K562 (cell line): ENCODE data around the gene HMBS. TPM values are rescaled to one million over a fixed set of nuclear protein-coding genes. Genes with fewer than 3 reads are reported as not detected.
A peak's percentile ranks its signal among the peaks of the same experiment; 100 is the strongest.

Source experiments
- DEAF1 ChIP-seq: fragments of 450-650 bp; formaldehyde crosslinking; IDR thresholded peaks from 2 replicates; pipeline ENCODE4 v1.4.0; 2020; ENCODE audit warnings: mild to moderate bottlenecking, moderate library complexity
- DMBX1 ChIP-seq: fragments of 250-450 bp; sonication (Bioruptor Pico); IDR thresholded peaks from 2 replicates; pipeline ENCODE4 v1.8.0; 2022; ENCODE audit warnings: inconsistent platforms, mild to moderate bottlenecking, moderate library complexity, borderline replicate concordance
- MEF2D ChIP-seq: conservative IDR thresholded peaks from 2 replicates; pipeline ENCODE4 v1.6.1; 2016; ENCODE audit warnings: low read depth, missing genetic modification characterization, missing compliant biosample characterization
- PURB ChIP-seq: sonication (generic); formaldehyde crosslinking; IDR thresholded peaks from 2 replicates; pipeline ENCODE4 v1.9.0; 2021; ENCODE audit warnings: low read depth, mild to moderate bottlenecking, missing genetic modification reagents
- STAT5A ChIP-seq: IDR thresholded peaks from 2 replicates; pipeline ENCODE4 v1.6.1; 2012; ENCODE audit warnings: low read length, inconsistent platforms, borderline replicate concordance
- TCF3 ChIP-seq: sonication (generic); formaldehyde crosslinking; IDR thresholded peaks from 2 replicates; pipeline ENCODE4 v1.4.0; 2020; ENCODE audit warnings: mild to moderate bottlenecking, missing genetic modification reagents
- U2AF2 ChIP-seq: fragments of 200-400 bp; formaldehyde crosslinking; optimal IDR thresholded peaks from 2 replicates; pipeline ENCODE3; 2017; ENCODE audit warnings: low read depth, mild to moderate bottlenecking, low read length
- ZFPM2 ChIP-seq: fragments of 250-450 bp; sonication (Bioruptor Pico); IDR thresholded peaks from 2 replicates; pipeline ENCODE4 v1.5.1; 2022; ENCODE audit warnings: mild to moderate bottlenecking
- ZNF134 ChIP-seq: fragments of 250-450 bp; sonication (Bioruptor Pico); conservative IDR thresholded peaks from 2 replicates; pipeline ENCODE4 v1.4.0; 2020
- ZNF551 ChIP-seq: fragments of 250-450 bp; sonication (Bioruptor Pico); IDR thresholded peaks from 2 replicates; pipeline ENCODE4 v1.5.0; 2021; ENCODE audit warnings: mild to moderate bottlenecking, moderate library complexity
- polyA plus RNA-seq, 8 experiments: library from polyadenylated mRNA; depleted of rRNA in 4 of 8; stranded (reverse) in 5 of 8; unstranded in 3 of 8; fragments of >200 nt; fragmentation: Nextera tagmentation in 2 of 8; fragmentation: Illumina TruSeq in 1 of 8; extraction: Ambion mirVana in 2 of 8; extraction: Trizol in 1 of 8; gene quantifications; 2 replicates each; pipeline versions ENCODE4 v1.2.1 to v1.2.3, GENCODE V29; 2011 to 2014; ENCODE audit warnings: inconsistent platforms in 1 of 8, missing spikeins in 1 of 8
- total RNA-seq, 7 experiments: library from RNA; depleted of rRNA in 6 of 7; stranded (reverse); fragments of >200 nt in 6 of 7; fragmentation: Illumina TruSeq in 2 of 7; extraction: Trizol in 2 of 7; gene quantifications; 2 replicates each; pipeline versions ENCODE4 v1.2.1 to v1.2.3, GENCODE V29; 2011 to 2021; ENCODE audit warnings: low replicate concordance in 1 of 7
- TF ChIP-seq, protein P1 (sequence below), 2 experiments: fragments of 450-650 bp in 1 of 2; sonication (generic) in 1 of 2; formaldehyde crosslinking in 1 of 2; IDR thresholded peaks; 2 replicates each; pipeline versions ENCODE4 v1.7.1 to v1.9.0; 2016 to 2022; ENCODE audit warnings: inconsistent platforms in 1 of 2, mild to moderate bottlenecking in 1 of 2, missing genetic modification reagents in 1 of 2
- TF ChIP-seq, protein P2 (sequence below): fragments of 450-650 bp; IDR thresholded peaks from 2 replicates; pipeline ENCODE4 v1.6.1; 2017; ENCODE audit warnings: mild to moderate bottlenecking, moderate library complexity
- TF ChIP-seq, protein P3 (sequence below): fragments of 450-650 bp; formaldehyde crosslinking; IDR thresholded peaks from 2 replicates; pipeline ENCODE4 v1.4.0; 2022; ENCODE audit warnings: missing genetic modification characterization

The HMBS gene
- total and polyA plus RNA-seq, 9 of the 15 experiments (the other 6 are each of a cell fraction or from before 2014, with no cell fraction given) = 56.9 to 385 (median 286) TPM

DNA sequence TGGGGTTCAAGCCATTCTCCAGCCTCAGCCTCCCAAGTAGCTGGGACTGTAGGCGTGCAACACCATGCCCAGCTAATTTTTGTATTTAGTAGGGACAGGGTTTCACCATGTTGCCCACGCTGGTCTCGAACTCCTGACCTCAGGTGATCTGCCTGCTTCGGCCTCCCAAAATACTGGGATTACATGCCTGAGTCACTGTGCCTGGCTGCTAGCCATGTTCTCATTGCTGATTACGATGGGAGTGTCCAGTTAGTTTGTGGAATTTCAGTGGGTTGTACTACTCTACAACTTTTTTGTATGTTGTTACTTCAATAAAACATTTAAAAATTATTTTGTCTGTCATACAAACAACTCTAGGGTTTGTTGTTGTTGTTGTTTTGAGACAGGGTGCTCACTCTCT lies 21.9 kb upstream of the HMBS start (continued):
- TF ChIP-seq, protein P1, sequence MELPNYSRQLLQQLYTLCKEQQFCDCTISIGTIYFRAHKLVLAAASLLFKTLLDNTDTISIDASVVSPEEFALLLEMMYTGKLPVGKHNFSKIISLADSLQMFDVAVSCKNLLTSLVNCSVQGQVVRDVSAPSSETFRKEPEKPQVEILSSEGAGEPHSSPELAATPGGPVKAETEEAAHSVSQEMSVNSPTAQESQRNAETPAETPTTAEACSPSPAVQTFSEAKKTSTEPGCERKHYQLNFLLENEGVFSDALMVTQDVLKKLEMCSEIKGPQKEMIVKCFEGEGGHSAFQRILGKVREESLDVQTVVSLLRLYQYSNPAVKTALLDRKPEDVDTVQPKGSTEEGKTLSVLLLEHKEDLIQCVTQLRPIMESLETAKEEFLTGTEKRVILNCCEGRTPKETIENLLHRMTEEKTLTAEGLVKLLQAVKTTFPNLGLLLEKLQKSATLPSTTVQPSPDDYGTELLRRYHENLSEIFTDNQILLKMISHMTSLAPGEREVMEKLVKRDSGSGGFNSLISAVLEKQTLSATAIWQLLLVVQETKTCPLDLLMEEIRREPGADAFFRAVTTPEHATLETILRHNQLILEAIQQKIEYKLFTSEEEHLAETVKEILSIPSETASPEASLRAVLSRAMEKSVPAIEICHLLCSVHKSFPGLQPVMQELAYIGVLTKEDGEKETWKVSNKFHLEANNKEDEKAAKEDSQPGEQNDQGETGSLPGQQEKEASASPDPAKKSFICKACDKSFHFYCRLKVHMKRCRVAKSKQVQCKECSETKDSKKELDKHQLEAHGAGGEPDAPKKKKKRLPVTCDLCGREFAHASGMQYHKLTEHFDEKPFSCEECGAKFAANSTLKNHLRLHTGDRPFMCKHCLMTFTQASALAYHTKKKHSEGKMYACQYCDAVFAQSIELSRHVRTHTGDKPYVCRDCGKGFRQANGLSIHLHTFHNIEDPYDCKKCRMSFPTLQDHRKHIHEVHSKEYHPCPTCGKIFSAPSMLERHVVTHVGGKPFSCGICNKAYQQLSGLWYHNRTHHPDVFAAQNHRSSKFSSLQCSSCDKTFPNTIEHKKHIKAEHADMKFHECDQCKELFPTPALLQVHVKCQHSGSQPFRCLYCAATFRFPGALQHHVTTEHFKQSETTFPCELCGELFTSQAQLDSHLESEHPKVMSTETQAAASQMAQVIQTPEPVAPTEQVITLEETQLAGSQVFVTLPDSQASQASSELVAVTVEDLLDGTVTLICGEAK (IDR thresholded peaks at IDR 0.05) = no peak
- TF ChIP-seq, protein P1 (CRISPR knock-in tag; IDR thresholded peaks at IDR 0.05) = no peak
- TF ChIP-seq MEF2D (tag) (no peak), ZNF551 (CRISPR knock-in tag) (no peak), DMBX1 (no peak), DEAF1 (CRISPR knock-in tag) (no peak), STAT5A (no peak), PURB (CRISPR knock-in tag) (no peak), ZFPM2 (CRISPR knock-in tag) (no peak), U2AF2 (no peak), ZNF134 (CRISPR knock-in tag) (no peak), TCF3 (CRISPR knock-in tag) (0 out of 2 replicates have a peak, but pooled peaks have one; percentile 16)
- TF ChIP-seq, protein P2, sequence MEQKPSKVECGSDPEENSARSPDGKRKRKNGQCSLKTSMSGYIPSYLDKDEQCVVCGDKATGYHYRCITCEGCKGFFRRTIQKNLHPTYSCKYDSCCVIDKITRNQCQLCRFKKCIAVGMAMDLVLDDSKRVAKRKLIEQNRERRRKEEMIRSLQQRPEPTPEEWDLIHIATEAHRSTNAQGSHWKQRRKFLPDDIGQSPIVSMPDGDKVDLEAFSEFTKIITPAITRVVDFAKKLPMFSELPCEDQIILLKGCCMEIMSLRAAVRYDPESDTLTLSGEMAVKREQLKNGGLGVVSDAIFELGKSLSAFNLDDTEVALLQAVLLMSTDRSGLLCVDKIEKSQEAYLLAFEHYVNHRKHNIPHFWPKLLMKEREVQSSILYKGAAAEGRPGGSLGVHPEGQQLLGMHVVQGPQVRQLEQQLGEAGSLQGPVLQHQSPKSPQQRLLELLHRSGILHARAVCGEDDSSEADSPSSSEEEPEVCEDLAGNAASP = no peak
- TF ChIP-seq, protein P3, sequence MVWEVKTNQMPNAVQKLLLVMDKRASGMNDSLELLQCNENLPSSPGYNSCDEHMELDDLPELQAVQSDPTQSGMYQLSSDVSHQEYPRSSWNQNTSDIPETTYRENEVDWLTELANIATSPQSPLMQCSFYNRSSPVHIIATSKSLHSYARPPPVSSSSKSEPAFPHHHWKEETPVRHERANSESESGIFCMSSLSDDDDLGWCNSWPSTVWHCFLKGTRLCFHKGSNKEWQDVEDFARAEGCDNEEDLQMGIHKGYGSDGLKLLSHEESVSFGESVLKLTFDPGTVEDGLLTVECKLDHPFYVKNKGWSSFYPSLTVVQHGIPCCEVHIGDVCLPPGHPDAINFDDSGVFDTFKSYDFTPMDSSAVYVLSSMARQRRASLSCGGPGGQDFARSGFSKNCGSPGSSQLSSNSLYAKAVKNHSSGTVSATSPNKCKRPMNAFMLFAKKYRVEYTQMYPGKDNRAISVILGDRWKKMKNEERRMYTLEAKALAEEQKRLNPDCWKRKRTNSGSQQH (CRISPR knock-in tag) = no peak
